HepG2 (cell line): ENCODE measurements around the gene RASA3. TPM values are rescaled to one million over a fixed set of nuclear protein-coding genes. Genes with fewer than 3 reads are reported as not detected.

Experiments
- ATF7-NPFF ChIP-seq: sonication (generic); formaldehyde crosslinking; IDR thresholded peaks from 2 replicates; pipeline ENCODE4 v1.8.1; 2023; ENCODE audit warnings: mild to moderate bottlenecking, low read depth, missing genetic modification reagents, moderate library complexity
- CBX1 ChIP-seq: IDR thresholded peaks from one replicate; pipeline ENCODE4 v1.6.1; 2016; ENCODE audit warnings: antibody characterized with exemption, low read depth
- SNAI1 ChIP-seq: sonication (generic); formaldehyde crosslinking; IDR thresholded peaks from 2 replicates; pipeline ENCODE4 v1.5.0; 2020; ENCODE audit warnings: mild to moderate bottlenecking, missing genetic modification reagents, borderline replicate concordance
- ZHX1 ChIP-seq: sonication (generic); formaldehyde crosslinking; IDR thresholded peaks from 2 replicates; pipeline ENCODE4 v1.8.1; 2022; ENCODE audit warnings: low read depth, mild to moderate bottlenecking, missing genetic modification reagents
- ZNF432 ChIP-seq: sonication (generic); formaldehyde crosslinking; IDR thresholded peaks from 2 replicates; pipeline ENCODE4 v1.5.0; 2020; ENCODE audit warnings: missing genetic modification reagents, mild to moderate bottlenecking, borderline replicate concordance
- ZNF574 ChIP-seq: sonication (generic); formaldehyde crosslinking; IDR thresholded peaks from 2 replicates; pipeline ENCODE4 v1.4.0; 2020; ENCODE audit warnings: missing genetic modification reagents
- polyA plus RNA-seq, 8 experiments: library from polyadenylated mRNA; depleted of rRNA in 3 of 8; stranded (reverse) in 7 of 8; unstranded in 1 of 8; fragments of >200 nt; fragmentation: Illumina TruSeq in 4 of 8; extraction: Trizol in 4 of 8; gene quantifications; 2 replicates each; pipeline versions ENCODE4 v1.2.1 to v1.2.3, GENCODE V29; 2011 to 2016; ENCODE audit warnings: low read depth in 4 of 8, missing spikeins in 1 of 8, mixed read lengths in 1 of 8; ENCODE audit not compliant: insufficient read depth in 1 of 8
- total RNA-seq, 5 experiments: library from RNA; depleted of rRNA; stranded (reverse); fragments of >200 nt; fragmentation: Illumina TruSeq; extraction: Trizol; gene quantifications; 2 replicates each; pipeline ENCODE4 v1.2.3, GENCODE V29; 2016; ENCODE audit warnings: low read depth in 1 of 5
- TF ChIP-seq, protein P1 (sequence below): sonication (generic); formaldehyde crosslinking; IDR thresholded peaks from 2 replicates; pipeline ENCODE4 v1.4.0; 2020; ENCODE audit warnings: missing genetic modification reagents
- TF ChIP-seq, protein P2 (sequence below): sonication (generic); formaldehyde crosslinking; IDR thresholded peaks from 2 replicates; pipeline ENCODE4 v1.4.0; 2020; ENCODE audit warnings: missing genetic modification reagents

Gene RASA3
- total and polyA plus RNA-seq, 2 of the 13 experiments (the other 11 are each of a cell fraction or from before 2014, with no cell fraction given) = 0.05 TPM; not detected in 1

GRCh38 chr13:114000151-114001040 is 132.0 kb downstream of the RASA3 start (continued):
- TF ChIP-seq ZHX1 (CRISPR knock-in tag) (no peak), CBX1 (no peak), ZNF574 (CRISPR knock-in tag) (no peak), ATF7-NPFF (CRISPR knock-in tag) (no peak), ZNF432 (CRISPR knock-in tag) (no peak), SNAI1 (no peak)
- TF ChIP-seq, protein P1, sequence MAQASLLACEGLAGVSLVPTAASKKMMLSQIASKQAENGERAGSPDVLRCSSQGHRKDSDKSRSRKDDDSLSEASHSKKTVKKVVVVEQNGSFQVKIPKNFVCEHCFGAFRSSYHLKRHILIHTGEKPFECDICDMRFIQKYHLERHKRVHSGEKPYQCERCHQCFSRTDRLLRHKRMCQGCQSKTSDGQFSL (CRISPR knock-in tag) = no peak
- TF ChIP-seq, protein P2, sequence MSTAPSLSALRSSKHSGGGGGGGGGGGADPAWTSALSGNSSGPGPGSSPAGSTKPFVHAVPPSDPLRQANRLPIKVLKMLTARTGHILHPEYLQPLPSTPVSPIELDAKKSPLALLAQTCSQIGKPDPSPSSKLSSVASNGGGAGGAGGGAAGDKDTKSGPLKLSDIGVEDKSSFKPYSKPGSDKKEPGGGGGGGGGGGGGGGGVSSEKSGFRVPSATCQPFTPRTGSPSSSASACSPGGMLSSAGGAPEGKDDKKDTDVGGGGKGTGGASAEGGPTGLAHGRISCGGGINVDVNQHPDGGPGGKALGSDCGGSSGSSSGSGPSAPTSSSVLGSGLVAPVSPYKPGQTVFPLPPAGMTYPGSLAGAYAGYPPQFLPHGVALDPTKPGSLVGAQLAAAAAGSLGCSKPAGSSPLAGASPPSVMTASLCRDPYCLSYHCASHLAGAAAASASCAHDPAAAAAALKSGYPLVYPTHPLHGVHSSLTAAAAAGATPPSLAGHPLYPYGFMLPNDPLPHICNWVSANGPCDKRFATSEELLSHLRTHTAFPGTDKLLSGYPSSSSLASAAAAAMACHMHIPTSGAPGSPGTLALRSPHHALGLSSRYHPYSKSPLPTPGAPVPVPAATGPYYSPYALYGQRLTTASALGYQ (CRISPR knock-in tag) = no peak
